ENCODE data around the gene FCHSD2. TPM values are rescaled to one million over a fixed set of nuclear protein-coding genes. Genes with fewer than 3 reads are reported as not detected.

The FCHSD2 gene
- total and polyA plus RNA-seq, 2 of the 13 experiments (the other 11 are each of a cell fraction or from before 2014, with no cell fraction given): 20.5 to 24.8 TPM

- TF ChIP-seq HHEX (CRISPR knock-in tag; IDR thresholded peaks at IDR 0.05): no peak
- no peak for TF ChIP-seq ZKSCAN1 (IDR thresholded peaks at IDR 0.05; ENCODE audit: low read length)
- no peak for TF ChIP-seq MAFG (CRISPR knock-in tag; IDR thresholded peaks at IDR 0.05)
- TF ChIP-seq PLSCR1 (CRISPR knock-in tag; IDR thresholded peaks at IDR 0.05; ENCODE audit: borderline replicate concordance): no peak
These were observed 33.5 kb upstream of the FCHSD2 start (continued) for GRCh38 chr11:73175551-73176144.

GRCh38 chr11:73174495-73174791, 32.3 kb upstream of the FCHSD2 start:
- in situ Hi-C loops (cut with HindIII; ENCODE audit: extremely low pct_ligation_motif_present, low pct_unique_long_range_greater_than_20kb): no loop called here
- FAIRE-seq: no peak
- POLR2A ChIA-PET: interaction anchor here (2.8 to 4.3 kb wide), 3 partner anchors 10 to 33 kb away, joined by 33 to 133 read pairs (median 40); partner anchors contain the start of gene FCHSD2
- TF ChIP-seq ZNF441 (CRISPR knock-in tag; IDR thresholded peaks at IDR 0.05; ENCODE audit: borderline replicate concordance) (peak; percentile 98), STAT6 (CRISPR knock-in tag; IDR thresholded peaks at IDR 0.05; ENCODE audit: borderline replicate concordance) (no peak), MBNL3 (CRISPR knock-in tag; conservative IDR thresholded peaks at IDR 0.05) (no peak), SIN3B (IDR thresholded peaks at IDR 0.05; ENCODE audit: low read length) (no peak), ZNF331 (CRISPR knock-in tag; IDR thresholded peaks at IDR 0.05) (no peak), TERF1 (CRISPR knock-in tag; IDR thresholded peaks at IDR 0.05) (no peak), PHF8 (CRISPR knock-in tag; IDR thresholded peaks at IDR 0.05) (0 out of 2 replicates have a peak, but pooled peaks have one; percentile 0), NFAT5 (CRISPR knock-in tag; IDR thresholded peaks at IDR 0.05) (no peak), GTF3A (CRISPR knock-in tag; conservative IDR thresholded peaks at IDR 0.05) (no peak)

More at GRCh38 chr11:73174495-73174791, 32.3 kb upstream of the FCHSD2 start:
- CTCF ChIA-PET (ENCODE audit: low intra/inter-chr PET ratio, low total read pairs): no interaction called here
- Histone ChIP-seq H3K4me1 (ENCODE audit: insufficient read depth, low read length) (peaks cover 92% of the 10 kb centered on the region), H3K4me2 (ENCODE audit: low read depth, low read length) (peak overlapping the region; percentile 69), H3K4me3 (replicated peaks in 1 of 3; ENCODE audit: insufficient read depth in 1 of 3, low read depth in 2 of 3, low read length in 3 of 3) (no peak overlapping the region), H3K27me3 (ENCODE audit: control insufficient read depth in 1 of 2, insufficient read depth in 2 of 2, low read length in 2 of 2) (no peaks in the 10 kb centered on the region), H3K27ac (ENCODE audit: extremely low read length, insufficient read depth, low read length) (peak overlapping the region; percentile 99), H3K36me3 (replicated peaks in 1 of 2; ENCODE audit: control insufficient read depth in 1 of 2, insufficient read depth in 2 of 2, low read length in 2 of 2) (no peaks in the 10 kb centered on the region), H3K79me2 (ENCODE audit: insufficient read depth, low read length) (no peaks in the 10 kb centered on the region), H3K9me3 (ENCODE audit: low read length) (no peaks in the 10 kb centered on the region), H2AFZ (ENCODE audit: low read length) (no peak overlapping the region), H4K20me1 (ENCODE audit: insufficient read depth, low read length) (no peaks in the 10 kb centered on the region), H3K9ac (ENCODE audit: insufficient read depth, low read depth, low read length) (peak overlapping the region; percentile 30; the same call in 1 of the 2 replicates)
- WGBS (ENCODE audit: low lambda C conversion rate): 57% methylated on average over 3 of the region's 3 CpGs
- ATAC-seq (no peak), DNase-seq (ENCODE audit: low spot score) (no peak)
- BruUV-seq (replicated peaks): no TSS peak
- intact Hi-C loops (cut with micrococcal nuclease; ENCODE audit: unreplicated experiment): loop anchor here (10.0 kb wide), 1 partner anchor 50 kb away; no protein-coding TSS in a partner anchor
